AG04450 (cell line): Measurements from ENCODE around the gene GALM. TPM values are rescaled to one million over a fixed set of nuclear protein-coding genes. Genes with fewer than 3 reads are reported as not detected.

Source experiments
- CTCF ChIA-PET: fragments of 300-600, 350-600 bp; formaldehyde crosslinking; extraction: SDS; loops from one replicate; lab custom pipeline; 2022; ENCODE audit warnings: antibody characterized with exemption, inconsistent platforms; lab: Charles Lee
- POLR2A ChIA-PET: fragments of 350-600 bp; formaldehyde crosslinking; extraction: SDS; loops from one replicate; lab custom pipeline; 2021; ENCODE audit warnings: antibody characterized with exemption, inconsistent platforms; lab: Yijun Ruan, JAX
- DNase-seq: peaks from one replicate; pipeline ENCODE4 v3.0.0-alpha.2; 2011; ENCODE audit warnings: low read depth, low spot score
- H3K27ac ChIP-seq: one replicate; pipeline ENCODE4 v1.5.1; 2012; ENCODE audit warnings: low read depth, low read length, control low read depth
- H3K27me3 ChIP-seq: one replicate; pipeline ENCODE4 v1.6.0; 2012; ENCODE audit warnings: low read length; ENCODE audit not compliant: control insufficient read depth, insufficient read depth
- H3K4me3 ChIP-seq: 2 replicates; pipeline ENCODE4 v1.5.1; 2011; ENCODE audit warnings: mild to moderate bottlenecking, low read depth, low read length, control low read depth
- H3K9me3 ChIP-seq: 2 replicates; pipeline ENCODE4 v1.5.1; 2012; ENCODE audit warnings: low read length; ENCODE audit not compliant: control insufficient read depth, insufficient read depth
- CTCF ChIP-seq: IDR thresholded peaks from 2 replicates; pipeline ENCODE4 v1.5.1; 2011; ENCODE audit warnings: low read depth, low read length, control low read depth, inconsistent platforms
- polyA plus RNA-seq: library from polyadenylated mRNA; depleted of rRNA; stranded (reverse); fragments of >200 nt; gene quantifications from 2 replicates; pipeline ENCODE4 v1.2.3, GENCODE V29; 2011

The GALM gene
- polyA plus RNA-seq, 1 experiment, result 19.0 TPM

GRCh38 chr2:38631976-38632375, 33.9 kb upstream of the GALM start:
- DNase-seq, result no peak
- H3K27ac ChIP-seq, result no peak overlapping the region
- ChIA-PET CTCF (no interaction called here), POLR2A (no interaction called here)
- peaks cover 9% of the 10 kb centered on the region for H3K27me3 ChIP-seq
- H3K9me3 ChIP-seq, result no peaks in the 10 kb centered on the region
- H3K4me3 ChIP-seq, result no peak overlapping the region
- no peak for TF ChIP-seq CTCF

- DNase-seq, result no peak
- no peak overlapping the region for H3K27ac ChIP-seq
- H3K9me3 ChIP-seq, result no peaks in the 10 kb centered on the region
- ChIA-PET CTCF (no interaction called here), POLR2A (no interaction called here)
- TF ChIP-seq CTCF, result no peak
- no peak overlapping the region for H3K4me3 ChIP-seq
- peaks cover 2% of the 10 kb centered on the region for H3K27me3 ChIP-seq
These were observed 32.9 kb upstream of the GALM start for GRCh38 chr2:38632980-38633379.

- Histone ChIP-seq H3K9me3 (no peaks in the 10 kb centered on the region), H3K4me3 (no peak overlapping the region), H3K27me3 (peaks cover 5% of the 10 kb centered on the region), H3K27ac (no peak overlapping the region)
- ChIA-PET POLR2A (no interaction called here), CTCF (no interaction called here)
- no peak for TF ChIP-seq CTCF
- DNase-seq, result no peak
These were observed 32.0 kb upstream of the GALM start for GRCh38 chr2:38633895-38634294.

- no peak for DNase-seq
- TF ChIP-seq CTCF, result no peak
- Histone ChIP-seq H3K27ac (no peak overlapping the region), H3K9me3 (no peaks in the 10 kb centered on the region), H3K4me3 (no peak overlapping the region), H3K27me3 (peaks cover 5% of the 10 kb centered on the region)
- ChIA-PET POLR2A (no interaction called here), CTCF (interaction anchor here (0.6 kb wide), 1 partner anchor 86 kb away, joined by 3 read pairs; no protein-coding TSS in a partner anchor)
These were observed 31.2 kb upstream of the GALM start for GRCh38 chr2:38634684-38635083.

- Histone ChIP-seq H3K27ac (no peak overlapping the region), H3K4me3 (no peak overlapping the region), H3K27me3 (peaks cover 5% of the 10 kb centered on the region), H3K9me3 (no peaks in the 10 kb centered on the region)
- POLR2A ChIA-PET, result no interaction called here
- no peak for DNase-seq
- CTCF ChIA-PET, result interaction anchor here (0.6 kb wide), 1 partner anchor 85 kb away, joined by 3 read pairs; no protein-coding TSS in a partner anchor
- no peak for TF ChIP-seq CTCF
These were observed 30.8 kb upstream of the GALM start for GRCh38 chr2:38635139-38635538.
